Lower lobe of right lung (tissue), 2 donors: Measurements from ENCODE around the gene PCDHGA1. TPM values are rescaled to one million over a fixed set of nuclear protein-coding genes. Genes with fewer than 3 reads are reported as not detected.

Experiments used
- ATAC-seq, 2 donors: fragments of 200-7000 bp; cut with Tn5 transposase; one replicate each; pipeline ENCODE4 v1.9.1; 2020 to 2022; ENCODE audit warnings: mild to moderate bottlenecking in 2 of 2, moderate library complexity in 2 of 2
- DNase-seq: peaks from one replicate; pipeline ENCODE4 v3.0.0-alpha.2; 2020
- H3K27ac ChIP-seq: fragments of 200-600 bp; one replicate; pipeline ENCODE4 v1.8.0; 2022
- H3K27me3 ChIP-seq: fragments of 200-600 bp; one replicate; pipeline ENCODE4 v1.8.0; 2022; ENCODE audit warnings: low read depth
- H3K36me3 ChIP-seq: fragments of 200-600 bp; one replicate; pipeline ENCODE4 v1.8.0; 2022; ENCODE audit warnings: mild to moderate bottlenecking
- H3K4me1 ChIP-seq: fragments of 200-600 bp; one replicate; pipeline ENCODE4 v1.8.0; 2022
- H3K4me3 ChIP-seq: fragments of 200-600 bp; one replicate; pipeline ENCODE4 v1.8.0; 2022; ENCODE audit warnings: mild to moderate bottlenecking
- H3K9me3 ChIP-seq: fragments of 200-600 bp; one replicate; pipeline ENCODE4 v1.8.0; 2022
- CTCF ChIP-seq: fragments of 200-600 bp; IDR thresholded peaks from one replicate; pipeline ENCODE4 v1.8.0; 2022; ENCODE audit warnings: antibody characterized with exemption, mild to moderate bottlenecking
- intact Hi-C: fragments of 100-400 bp; cut with DNase I; formaldehyde crosslinking; loops from one replicate; pipeline ENCODE4 v1.11.0; 2022
- total RNA-seq: library from RNA; stranded (reverse); fragmentation: NEBNext Ultra II Directional; extraction: Animal tissue kit (Norgen Biotek cat#: 25700); gene quantifications from one replicate; pipeline ENCODE4 v1.2.1, GENCODE V29; 2021
- donor health status: DM: no; HTN: yes; CAD: no; lungs with severe emphysema.

The PCDHGA1 gene
- total RNA-seq, 1 donor from 2014 or later = 0.53 TPM

DNA sequence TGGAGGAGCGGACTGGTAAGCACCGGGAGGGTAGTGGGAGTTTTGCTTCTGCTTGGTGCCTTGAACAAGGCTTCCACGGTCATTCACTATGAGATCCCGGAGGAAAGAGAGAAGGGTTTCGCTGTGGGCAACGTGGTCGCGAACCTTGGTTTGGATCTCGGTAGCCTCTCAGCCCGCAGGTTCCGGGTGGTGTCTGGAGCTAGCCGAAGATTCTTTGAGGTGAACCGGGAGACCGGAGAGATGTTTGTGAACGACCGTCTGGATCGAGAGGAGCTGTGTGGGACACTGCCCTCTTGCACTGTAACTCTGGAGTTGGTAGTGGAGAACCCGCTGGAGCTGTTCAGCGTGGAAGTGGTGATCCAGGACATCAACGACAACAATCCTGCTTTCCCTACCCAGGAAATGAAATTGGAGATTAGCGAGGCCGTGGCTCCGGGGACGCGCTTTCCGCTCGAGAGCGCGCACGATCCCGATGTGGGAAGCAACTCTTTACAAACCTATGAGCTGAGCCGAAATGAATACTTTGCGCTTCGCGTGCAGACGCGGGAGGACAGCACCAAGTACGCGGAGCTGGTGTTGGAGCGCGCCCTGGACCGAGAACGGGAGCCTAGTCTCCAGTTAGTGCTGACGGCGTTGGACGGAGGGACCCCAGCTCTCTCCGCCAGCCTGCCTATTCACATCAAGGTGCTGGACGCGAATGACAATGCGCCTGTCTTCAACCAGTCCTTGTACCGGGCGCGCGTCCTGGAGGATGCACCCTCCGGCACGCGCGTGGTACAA is 146.0 kb downstream of the PCDHGA1 start:
- ATAC-seq = peak; percentile 71 to 72

GRCh38 chr5:141477044-141477575 is 146.8 kb downstream of the PCDHGA1 start:
- no peak for ATAC-seq
- TF ChIP-seq CTCF = no peak
- Histone ChIP-seq H3K36me3 (no peaks in the 10 kb centered on the region), H3K4me3 (peak overlapping the region; percentile 63), H3K27me3 (peaks cover 13% of the 10 kb centered on the region), H3K27ac (peak overlapping the region; percentile 79), H3K4me1 (peaks cover 44% of the 10 kb centered on the region), H3K9me3 (no peaks in the 10 kb centered on the region)
- DNase-seq = no peak
- intact Hi-C loops = no loop called here

More for the DNA sequence above, 146.0 kb downstream of the PCDHGA1 start:
- DNase-seq = peak; percentile 61
- peak overlapping the region; percentile 79 for H3K27ac ChIP-seq
- no peaks in the 10 kb centered on the region for H3K36me3 ChIP-seq
- H3K9me3 ChIP-seq = no peaks in the 10 kb centered on the region
- intact Hi-C loops = no loop called here
- H3K4me1 ChIP-seq = peaks cover 40% of the 10 kb centered on the region
- H3K4me3 ChIP-seq = peak overlapping the region; percentile 63
- H3K27me3 ChIP-seq = peaks cover 13% of the 10 kb centered on the region
- TF ChIP-seq CTCF = no peak

DNA sequence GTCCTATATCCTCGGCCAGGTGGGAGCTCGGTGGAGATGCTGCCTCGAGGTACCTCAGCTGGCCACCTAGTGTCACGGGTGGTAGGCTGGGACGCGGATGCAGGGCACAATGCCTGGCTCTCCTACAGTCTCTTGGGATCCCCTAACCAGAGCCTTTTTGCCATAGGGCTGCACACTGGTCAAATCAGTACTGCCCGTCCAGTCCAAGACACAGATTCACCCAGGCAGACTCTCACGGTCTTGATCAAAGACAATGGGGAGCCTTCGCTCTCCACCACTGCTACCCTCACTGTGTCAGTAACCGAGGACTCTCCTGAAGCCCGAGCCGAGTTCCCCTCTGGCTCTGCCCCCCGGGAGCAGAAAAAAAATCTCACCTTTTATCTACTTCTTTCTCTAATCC is 147.5 kb downstream of the PCDHGA1 start:
- Histone ChIP-seq H3K27me3 (peaks cover 13% of the 10 kb centered on the region), H3K36me3 (no peaks in the 10 kb centered on the region), H3K4me3 (peak overlapping the region; percentile 63), H3K4me1 (peaks cover 44% of the 10 kb centered on the region), H3K9me3 (no peaks in the 10 kb centered on the region), H3K27ac (no peak overlapping the region)
- DNase-seq (no peak), ATAC-seq (no peak)
- intact Hi-C loops = no loop called here
- TF ChIP-seq CTCF = no peak

DNA sequence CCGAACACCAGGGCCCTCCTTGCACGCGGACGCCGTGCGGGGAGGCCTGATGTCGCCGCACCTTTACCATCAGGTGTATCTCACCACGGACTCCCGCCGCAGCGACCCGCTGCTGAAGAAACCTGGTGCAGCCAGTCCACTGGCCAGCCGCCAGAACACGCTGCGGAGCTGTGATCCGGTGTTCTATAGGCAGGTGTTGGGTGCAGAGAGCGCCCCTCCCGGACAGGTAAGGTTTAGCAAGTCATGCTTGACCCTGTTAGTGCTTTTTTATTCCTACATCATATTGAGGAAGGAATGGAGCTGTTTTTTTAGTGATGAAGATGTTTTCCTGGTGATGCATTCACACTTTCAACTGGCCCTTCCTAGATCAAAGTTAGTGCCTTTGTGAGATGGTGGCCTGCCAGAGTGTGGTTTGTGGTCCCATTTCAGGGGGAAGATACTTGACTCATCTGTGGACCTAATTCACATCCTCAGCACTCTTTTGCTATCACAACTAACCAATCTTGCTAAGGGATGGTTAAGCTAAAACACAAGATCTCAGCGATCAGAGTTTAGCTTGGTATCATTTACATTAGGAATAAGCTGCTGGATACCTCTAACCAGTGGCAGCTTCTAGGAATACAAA is 148.1 kb downstream of the PCDHGA1 start:
- H3K4me1 ChIP-seq = peaks cover 44% of the 10 kb centered on the region
- no peaks in the 10 kb centered on the region for H3K9me3 ChIP-seq
- TF ChIP-seq CTCF = peak; percentile 36
- H3K27ac ChIP-seq = no peak overlapping the region
- peak overlapping the region; percentile 63 for H3K4me3 ChIP-seq
- no peaks in the 10 kb centered on the region for H3K36me3 ChIP-seq
- intact Hi-C loops = no loop called here
- ATAC-seq = peak; percentile 54 to 58
- peaks cover 13% of the 10 kb centered on the region for H3K27me3 ChIP-seq
- peak; percentile 87 for DNase-seq

DNA sequence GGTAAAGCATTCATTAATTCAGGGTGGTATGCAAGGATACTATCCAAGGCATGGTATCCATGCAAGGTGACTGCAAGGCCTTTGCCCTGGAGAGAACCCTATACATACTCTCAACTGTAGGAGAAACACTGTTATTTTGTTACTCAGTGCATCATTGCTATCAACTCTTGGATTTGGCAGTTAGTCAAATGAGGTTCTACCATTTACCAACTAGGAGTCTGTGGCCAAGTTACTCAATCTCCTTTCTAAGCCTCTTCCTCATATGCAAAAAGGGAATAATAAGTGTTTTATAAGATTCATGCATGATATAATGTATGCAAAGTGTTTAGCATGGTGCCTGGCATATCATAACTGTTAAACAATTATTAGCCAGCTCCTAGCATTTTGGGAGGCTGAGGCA is 149.5 kb downstream of the PCDHGA1 start:
- no peak for TF ChIP-seq CTCF
- ATAC-seq (no peak), DNase-seq (no peak)
- intact Hi-C loops = no loop called here
- H3K4me3 ChIP-seq = peak overlapping the region; percentile 63
- H3K36me3 ChIP-seq = no peaks in the 10 kb centered on the region
- H3K27me3 ChIP-seq = peaks cover 13% of the 10 kb centered on the region
- H3K4me1 ChIP-seq = peaks cover 45% of the 10 kb centered on the region
- no peaks in the 10 kb centered on the region for H3K9me3 ChIP-seq
- H3K27ac ChIP-seq = no peak overlapping the region
